Activated T-helper 1 cell treated with anti-CD3 and anti-CD28 coated beads, Interleukin-2, amount 50 U/mL, for 16 hours (primary cell): Measurements from ENCODE around the gene TBC1D14.

Experiments
- DNase-seq, 2 donors: peaks; one replicate each; pipeline ENCODE4 v3.0.0-alpha.2; 2020; ENCODE audit warnings: low read depth in 1 of 2, low spot score in 1 of 2

The TBC1D14 gene

GRCh38 chr4:6945052-6945409 is 35.4 kb downstream of the TBC1D14 start:
- DNase-seq: no peak

GRCh38 chr4:6946497-6946896 is 36.9 kb downstream of the TBC1D14 start:
- DNase-seq: no peak

- no peak for DNase-seq
Measured at GRCh38 chr4:6948134-6948460, 38.5 kb downstream of the TBC1D14 start.

GRCh38 chr4:6951880-6952381 is 42.3 kb downstream of the TBC1D14 start:
- DNase-seq: no peak

- no peak for DNase-seq
Measured at GRCh38 chr4:6953751-6954380, 44.2 kb downstream of the TBC1D14 start.

- DNase-seq: no peak
Measured at GRCh38 chr4:6955261-6955911, 45.8 kb downstream of the TBC1D14 start.

- DNase-seq: no peak
Measured at GRCh38 chr4:6956087-6956433, 46.4 kb downstream of the TBC1D14 start.

- no peak for DNase-seq
Measured at GRCh38 chr4:6956434-6957147, 47.0 kb downstream of the TBC1D14 start.

- no peak for DNase-seq
Measured at GRCh38 chr4:6957148-6957520, 47.5 kb downstream of the TBC1D14 start.

GRCh38 chr4:6957994-6958393 is 48.4 kb downstream of the TBC1D14 start:
- DNase-seq: no peak

GRCh38 chr4:6959261-6959660 is 49.6 kb downstream of the TBC1D14 start:
- DNase-seq: no peak

- DNase-seq: no peak
Measured at GRCh38 chr4:6960154-6960553, 50.5 kb downstream of the TBC1D14 start.

- DNase-seq: no peak
Measured at GRCh38 chr4:6960628-6961412, 51.2 kb downstream of the TBC1D14 start.

GRCh38 chr4:6961496-6962210 is 52.0 kb downstream of the TBC1D14 start:
- no peak for DNase-seq

GRCh38 chr4:6962211-6963041 is 52.8 kb downstream of the TBC1D14 start:
- no peak for DNase-seq

- DNase-seq: no peak
Measured at GRCh38 chr4:6963139-6963611, 53.5 kb downstream of the TBC1D14 start.

GRCh38 chr4:6964858-6965257 is 55.2 kb downstream of the TBC1D14 start:
- DNase-seq: no peak

- DNase-seq: no peak
Measured at GRCh38 chr4:6965329-6965728, 55.7 kb downstream of the TBC1D14 start.

GRCh38 chr4:6967846-6968340 is 58.3 kb downstream of the TBC1D14 start:
- DNase-seq: no peak

- no peak for DNase-seq
Measured at GRCh38 chr4:6968496-6968895, 58.9 kb downstream of the TBC1D14 start.
